Suprapubic skin (tissue), 4 donors: ENCODE results near the gene UBTD1. TPM values are rescaled to one million over a fixed set of nuclear protein-coding genes. Genes with fewer than 3 reads are reported as not detected.
A peak's percentile ranks its signal among the peaks of the same experiment; 100 is the strongest.

ENCODE experiments used
- DNase-seq, 2 donors: peaks; one replicate each; pipeline ENCODE4 v3.0.0-alpha.2; 2019; ENCODE audit warnings: low spot score in 2 of 2
- H3K27ac ChIP-seq: fragments of 200-600 bp; sonication (generic); one replicate; pipeline ENCODE4 v1.5.1; 2019
- H3K27me3 ChIP-seq: fragments of 200-600 bp; sonication (generic); one replicate; pipeline ENCODE4 v1.5.1; 2019
- H3K36me3 ChIP-seq: fragments of 200-600 bp; sonication (generic); one replicate; pipeline ENCODE4 v1.5.1; 2019
- H3K4me1 ChIP-seq: fragments of 200-600 bp; sonication (generic); one replicate; pipeline ENCODE4 v1.5.1; 2019
- H3K4me3 ChIP-seq: fragments of 200-600 bp; sonication (generic); one replicate; pipeline ENCODE4 v1.5.1; 2019; ENCODE audit warnings: mild to moderate bottlenecking
- H3K9me3 ChIP-seq: fragments of 200-600 bp; sonication (generic); one replicate; pipeline ENCODE4 v1.5.1; 2019
- EP300 ChIP-seq: sonication (generic); formaldehyde crosslinking; IDR thresholded peaks from one replicate; pipeline ENCODE4 v1.6.1; 2017; ENCODE audit warnings: antibody characterized with exemption
- POLR2A ChIP-seq, 2 donors: fragments of 450-650 bp; IDR thresholded peaks; one replicate each; pipeline ENCODE4 v1.6.1; 2017; ENCODE audit warnings: antibody characterized with exemption in 2 of 2, mild to moderate bottlenecking in 2 of 2, moderate library complexity in 2 of 2
- POLR2AphosphoS5 ChIP-seq, 3 donors: sonication (generic); formaldehyde crosslinking; IDR thresholded peaks; one replicate each; pipeline ENCODE4 v1.6.1; 2017; ENCODE audit warnings: antibody characterized with exemption in 3 of 3
- WGBS: methylation state at CpG from one replicate; pipeline ENCODE4 v1.1.5; 2018; 5-methylcytosine and 5-hydroxymethylcytosine counted together
- total RNA-seq, 4 donors: library from RNA; depleted of rRNA; stranded (reverse); fragments of >200 nt; gene quantifications; one replicate each; pipeline ENCODE4 v1.1.0, GENCODE V29; 2016
- TF ChIP-seq, protein P1 (sequence below), 2 donors: fragments of 200-600 bp in 1 of 2; fragments of 450-650 bp in 1 of 2; sonication (generic) in 1 of 2; IDR thresholded peaks; one replicate each; pipeline ENCODE4 v1.5.1; 2016 to 2019; ENCODE audit warnings: antibody characterized with exemption in 2 of 2, mild to moderate bottlenecking in 1 of 2, moderate library complexity in 1 of 2

The UBTD1 gene
- total RNA-seq, 4 donors from 2014 or later, result 15.2 to 50.8 (median 36.4) TPM

DNA sequence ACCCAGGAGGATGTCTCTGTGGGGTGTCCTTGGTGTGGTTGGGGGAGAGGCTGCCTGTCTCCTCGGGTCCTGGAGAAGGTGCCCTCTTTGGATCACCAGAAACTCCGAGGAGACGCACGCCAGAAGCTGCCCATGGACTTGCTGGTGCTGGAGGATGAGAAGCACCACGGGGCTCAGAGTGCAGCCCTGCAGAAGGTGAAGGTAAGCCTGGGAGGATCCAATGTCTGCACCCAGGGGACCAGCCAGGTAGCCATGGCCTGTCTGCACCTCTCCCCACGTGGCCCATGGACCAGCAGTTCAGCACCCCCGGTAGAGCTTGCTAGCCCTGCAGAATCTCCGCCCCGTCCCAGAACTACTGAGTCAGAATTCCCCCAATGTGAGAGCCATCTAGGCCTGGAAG lies 79.0 kb downstream of the UBTD1 start:
- TF ChIP-seq, protein P1, sequence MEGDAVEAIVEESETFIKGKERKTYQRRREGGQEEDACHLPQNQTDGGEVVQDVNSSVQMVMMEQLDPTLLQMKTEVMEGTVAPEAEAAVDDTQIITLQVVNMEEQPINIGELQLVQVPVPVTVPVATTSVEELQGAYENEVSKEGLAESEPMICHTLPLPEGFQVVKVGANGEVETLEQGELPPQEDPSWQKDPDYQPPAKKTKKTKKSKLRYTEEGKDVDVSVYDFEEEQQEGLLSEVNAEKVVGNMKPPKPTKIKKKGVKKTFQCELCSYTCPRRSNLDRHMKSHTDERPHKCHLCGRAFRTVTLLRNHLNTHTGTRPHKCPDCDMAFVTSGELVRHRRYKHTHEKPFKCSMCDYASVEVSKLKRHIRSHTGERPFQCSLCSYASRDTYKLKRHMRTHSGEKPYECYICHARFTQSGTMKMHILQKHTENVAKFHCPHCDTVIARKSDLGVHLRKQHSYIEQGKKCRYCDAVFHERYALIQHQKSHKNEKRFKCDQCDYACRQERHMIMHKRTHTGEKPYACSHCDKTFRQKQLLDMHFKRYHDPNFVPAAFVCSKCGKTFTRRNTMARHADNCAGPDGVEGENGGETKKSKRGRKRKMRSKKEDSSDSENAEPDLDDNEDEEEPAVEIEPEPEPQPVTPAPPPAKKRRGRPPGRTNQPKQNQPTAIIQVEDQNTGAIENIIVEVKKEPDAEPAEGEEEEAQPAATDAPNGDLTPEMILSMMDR (IDR thresholded peaks at IDR 0.05), result no peak
- TF ChIP-seq POLR2A (IDR thresholded peaks at IDR 0.05) (no peak), EP300 (no peak), POLR2AphosphoS5 (IDR thresholded peaks at IDR 0.05) (no peak)
- Histone ChIP-seq H3K27me3 (no peaks in the 10 kb centered on the region), H3K9me3 (no peaks in the 10 kb centered on the region), H3K36me3 (no peaks in the 10 kb centered on the region), H3K27ac (no peak overlapping the region), H3K4me1 (peaks cover 19% of the 10 kb centered on the region), H3K4me3 (no peak overlapping the region)
- WGBS, result no CpG with 5 or more reads among the region's 9 CpGs
- DNase-seq, result no peak

DNA sequence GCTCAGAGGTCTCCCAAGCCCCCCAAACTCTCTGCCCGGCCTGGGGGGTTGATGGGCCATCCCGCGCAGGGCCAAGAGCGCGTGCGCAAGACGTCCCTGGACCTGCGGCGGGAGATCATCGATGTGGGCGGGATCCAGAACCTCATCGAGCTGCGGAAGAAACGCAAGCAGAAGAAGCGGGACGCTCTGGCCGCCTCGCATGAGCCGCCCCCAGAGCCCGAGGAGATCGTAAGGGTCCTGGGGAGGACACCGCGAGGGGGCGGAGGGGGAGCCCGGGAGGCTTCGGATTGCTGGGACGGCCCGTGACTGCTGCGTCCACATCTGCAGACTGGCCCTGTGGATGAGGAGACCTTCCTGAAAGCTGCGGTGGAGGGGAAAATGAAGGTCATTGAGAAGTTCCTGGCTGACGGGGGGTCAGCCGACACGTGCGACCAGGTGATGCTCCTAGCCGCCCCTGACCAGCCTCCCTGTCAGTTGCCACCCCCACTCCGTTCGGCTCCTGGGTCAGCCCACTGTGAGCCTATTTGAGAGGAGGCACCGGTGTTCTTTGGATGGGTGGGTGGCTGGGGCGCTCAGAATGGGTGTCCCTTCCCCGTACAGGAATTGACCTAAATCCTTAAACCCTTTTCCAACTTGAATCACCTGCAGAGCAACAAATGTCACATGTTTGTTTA lies 79.6 kb downstream of the UBTD1 start:
- H3K9me3 ChIP-seq, result no peaks in the 10 kb centered on the region
- TF ChIP-seq, protein P1 (IDR thresholded peaks at IDR 0.05), result no peak
- TF ChIP-seq POLR2AphosphoS5 (IDR thresholded peaks at IDR 0.05), result no peak
- H3K27me3 ChIP-seq, result no peaks in the 10 kb centered on the region
- 85% methylated on average over 40 of the region's 40 CpGs for WGBS
- no peak overlapping the region for H3K27ac ChIP-seq
- no peaks in the 10 kb centered on the region for H3K36me3 ChIP-seq
- peaks cover 13% of the 10 kb centered on the region for H3K4me1 ChIP-seq
- peak overlapping the region; percentile 11 for H3K4me3 ChIP-seq
- DNase-seq, result no peak

DNA sequence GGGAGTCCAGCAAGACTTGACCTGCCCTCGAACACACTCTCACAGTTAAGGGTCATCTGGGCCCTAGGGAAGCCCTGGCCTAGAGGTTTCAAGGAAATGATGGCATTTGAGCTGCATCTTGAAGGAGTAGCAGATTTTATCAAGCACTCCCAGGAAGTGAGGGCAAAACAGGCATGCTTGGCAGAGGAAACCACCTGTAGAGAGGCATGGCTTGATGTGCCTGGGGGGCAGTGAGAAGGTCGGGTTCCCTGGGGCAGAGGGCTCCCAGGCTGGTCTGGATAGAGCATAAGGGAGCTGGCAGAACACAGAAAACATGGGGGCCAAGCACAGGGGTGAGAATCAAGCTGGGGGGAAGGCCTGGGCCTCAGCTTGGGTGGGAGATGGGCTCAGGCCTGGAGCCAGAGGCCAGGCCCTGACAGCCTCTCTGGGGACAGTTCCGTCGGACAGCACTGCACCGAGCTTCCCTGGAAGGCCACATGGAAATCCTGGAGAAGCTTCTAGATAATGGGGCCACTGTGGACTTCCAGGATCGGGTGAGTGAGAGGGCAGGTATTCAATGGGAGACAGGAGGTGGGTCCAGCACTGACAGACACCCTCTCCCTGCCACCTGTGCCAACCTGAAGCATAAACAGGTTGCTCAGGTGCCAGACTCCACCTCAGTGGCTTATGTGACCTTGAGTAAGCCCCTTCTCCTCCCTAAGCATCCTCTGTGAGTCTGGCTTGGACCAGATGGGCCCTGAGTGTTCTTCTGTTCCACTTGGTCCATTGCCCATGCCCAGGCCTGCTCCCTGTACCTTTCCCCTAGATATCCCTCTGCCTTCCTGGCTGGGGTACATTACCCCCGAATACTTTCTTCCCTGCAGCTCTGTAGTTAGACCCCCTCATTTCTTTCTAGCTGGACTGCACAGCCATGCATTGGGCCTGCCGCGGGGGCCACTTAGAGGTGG lies 82.0 kb downstream of the UBTD1 start:
- TF ChIP-seq POLR2A (IDR thresholded peaks at IDR 0.05), result no peak
- TF ChIP-seq EP300, result no peak
- TF ChIP-seq POLR2AphosphoS5 (IDR thresholded peaks at IDR 0.05), result no peak
- TF ChIP-seq, protein P1 (IDR thresholded peaks at IDR 0.05), result no peak
- no peak for DNase-seq

DNA sequence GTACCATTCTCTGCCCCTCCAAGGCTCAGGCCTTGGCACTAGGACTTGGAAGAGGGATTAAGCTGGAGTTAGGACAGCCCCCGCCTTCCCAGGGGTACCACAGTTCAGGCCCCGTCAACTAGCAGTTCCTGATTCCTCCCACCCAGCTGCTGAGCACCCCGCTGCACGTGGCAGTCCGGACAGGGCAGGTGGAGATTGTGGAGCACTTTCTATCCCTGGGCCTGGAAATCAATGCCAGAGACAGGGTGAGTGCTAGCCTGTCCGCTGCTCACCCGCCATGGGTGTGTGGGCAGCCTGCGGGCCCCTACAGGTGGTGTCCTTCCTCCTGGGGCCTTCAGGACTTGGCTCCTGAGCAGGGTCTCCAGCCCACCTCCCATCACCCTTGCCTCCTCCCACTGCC lies 83.4 kb downstream of the UBTD1 start:
- DNase-seq, result no peak
- H3K27ac ChIP-seq, result no peak overlapping the region
- peaks cover 15% of the 10 kb centered on the region for H3K4me1 ChIP-seq
- H3K36me3 ChIP-seq, result no peaks in the 10 kb centered on the region
- no peaks in the 10 kb centered on the region for H3K27me3 ChIP-seq
- H3K9me3 ChIP-seq, result no peaks in the 10 kb centered on the region
- 100% methylated on average over 6 of the region's 8 CpGs for WGBS
- TF ChIP-seq POLR2AphosphoS5 (IDR thresholded peaks at IDR 0.05), result no peak
- TF ChIP-seq POLR2A (IDR thresholded peaks at IDR 0.05), result no peak
- TF ChIP-seq, protein P1 (IDR thresholded peaks at IDR 0.05), result no peak
- no peak for TF ChIP-seq EP300
- H3K4me3 ChIP-seq, result no peak overlapping the region

More for the DNA sequence above, 82.0 kb downstream of the UBTD1 start:
- Histone ChIP-seq H3K27ac (no peak overlapping the region), H3K4me3 (no peak overlapping the region), H3K36me3 (no peaks in the 10 kb centered on the region), H3K4me1 (peaks cover 15% of the 10 kb centered on the region), H3K27me3 (no peaks in the 10 kb centered on the region), H3K9me3 (no peaks in the 10 kb centered on the region)
- 79% methylated on average over 9 of the region's 9 CpGs for WGBS

DNA sequence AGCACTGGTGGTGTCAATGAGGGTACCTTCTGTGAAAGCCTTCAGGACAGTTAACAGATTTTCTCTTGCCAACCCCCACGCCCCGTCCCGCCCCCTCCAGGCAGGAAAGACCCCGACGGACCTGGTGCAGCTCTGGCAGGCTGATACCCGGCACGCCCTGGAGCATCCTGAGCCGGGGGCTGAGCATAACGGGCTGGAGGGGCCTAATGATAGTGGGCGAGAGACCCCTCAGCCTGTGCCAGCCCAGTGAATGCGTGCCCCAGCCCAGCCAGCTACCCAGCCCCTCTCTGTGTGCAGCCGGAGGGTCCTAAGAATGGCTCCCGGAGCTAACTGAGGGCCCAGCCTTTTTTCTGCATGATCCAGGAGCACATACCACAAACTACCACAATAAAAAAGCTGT lies 84.8 kb downstream of the UBTD1 start:
- TF ChIP-seq POLR2A (IDR thresholded peaks at IDR 0.05), result no peak
- no peak for TF ChIP-seq POLR2AphosphoS5 (IDR thresholded peaks at IDR 0.05)
- TF ChIP-seq, protein P1 (IDR thresholded peaks at IDR 0.05), result no peak
- TF ChIP-seq EP300, result no peak
- DNase-seq, result no peak
- Histone ChIP-seq H3K27ac (no peak overlapping the region), H3K9me3 (no peaks in the 10 kb centered on the region), H3K36me3 (no peaks in the 10 kb centered on the region), H3K27me3 (no peaks in the 10 kb centered on the region), H3K4me1 (peaks cover 15% of the 10 kb centered on the region), H3K4me3 (no peak overlapping the region)
- WGBS, result 88% methylated on average over 13 of the region's 13 CpGs
